ENCODE results near the gene CDX2. TPM values are rescaled to one million over a fixed set of nuclear protein-coding genes. Genes with fewer than 3 reads are reported as not detected.
"Not testable (repeated sequence)": the region's sequence is repeated elsewhere in the genome, so short reads cannot be mapped to it uniquely, and the experiment has no call there.

CDX2 gene
- total and polyA plus RNA-seq, 8 donors = 2.8 to 6.9 (median 4.8) TPM

- Histone ChIP-seq H3K9me3 (no peaks in the 10 kb centered on the region), H3K4me3 (peak overlapping the region in 3 of 4 donors; percentile 8 to 60 (median 52)), H3K36me3 (no peaks in the 10 kb centered on the region), H3K27me3 (peaks cover 0 to 7% (median 0%) of the 10 kb centered on the region in 4 donors), H3K27ac (peak overlapping the region; percentile 48 to 68 (median 58)), H3K4me1 (peaks cover 4 to 5% (median 4%) of the 10 kb centered on the region in 3 donors)
- ATAC-seq (peak in 2 of 4 donors; percentile 4), DNase-seq (peak in 4 of 6 donors; percentile 31 to 74 (median 54)), FAIRE-seq (no peak)
- WGBS, 2 donors = 48 to 49% methylated on average over 44 to 45 of the region's 45 CpGs
- no peak for TF ChIP-seq CTCF (IDR thresholded peaks at IDR 0.05)
- intact Hi-C loops (cut with DNase I) = no loop called here
These were observed 3.1 kb downstream of the CDX2 start for GRCh38 chr13:27965740-27966640.

DNA sequence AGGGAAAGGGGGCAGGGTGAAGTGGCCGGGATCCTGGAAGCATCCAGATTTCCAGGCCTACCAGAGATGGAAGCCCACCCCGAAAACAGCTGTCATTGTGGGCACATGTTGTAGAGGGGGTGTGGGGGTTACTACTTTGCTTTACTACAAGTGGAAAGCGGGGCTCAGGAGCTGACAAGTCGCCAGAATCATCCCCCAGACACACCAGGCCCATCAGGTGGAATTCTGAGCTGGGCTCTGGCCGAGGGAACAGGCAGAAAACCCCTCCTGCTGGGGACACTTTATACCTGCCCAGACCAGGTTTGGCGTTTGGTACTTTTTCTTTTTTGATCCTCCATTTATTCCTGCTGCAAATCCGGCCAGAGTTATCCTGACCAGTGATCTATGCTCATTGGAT is 3.8 kb downstream of the CDX2 start:
- H3K4me3 ChIP-seq = no peak overlapping the region

GRCh38 chr13:27964741-27965323 is 4.3 kb downstream of the CDX2 start:
- FAIRE-seq (no peak), ATAC-seq (no peak), DNase-seq (peak in 4 of 6 donors; percentile 30 to 57 (median 54))
- Histone ChIP-seq H3K9me3 (no peaks in the 10 kb centered on the region), H3K27ac (peak overlapping the region; percentile 48 to 68 (median 58)), H3K27me3 (peaks cover 0 to 7% (median 0%) of the 10 kb centered on the region in 4 donors), H3K4me1 (peaks cover 5 to 7% (median 6%) of the 10 kb centered on the region in 3 donors), H3K4me3 (peak overlapping the region in 2 of 4 donors; percentile 3 to 6), H3K36me3 (no peaks in the 10 kb centered on the region)
- no peak for TF ChIP-seq CTCF (IDR thresholded peaks at IDR 0.05)
- WGBS, 2 donors = 45 to 64% methylated on average over 15 of the region's 15 CpGs
- intact Hi-C loops (cut with DNase I) = no loop called here

More for the DNA sequence above, 3.8 kb downstream of the CDX2 start:
- Histone ChIP-seq H3K27ac (peak overlapping the region; percentile 48 to 68 (median 58)), H3K27me3 (peaks cover 0 to 7% (median 0%) of the 10 kb centered on the region in 4 donors), H3K4me1 (peaks cover 4 to 5% (median 4%) of the 10 kb centered on the region in 3 donors), H3K36me3 (no peaks in the 10 kb centered on the region), H3K9me3 (no peaks in the 10 kb centered on the region)
- intact Hi-C loops (cut with DNase I) = no loop called here
- no peak for FAIRE-seq
- TF ChIP-seq CTCF (IDR thresholded peaks at IDR 0.05) = no peak
- WGBS, 2 donors = 59 to 63% methylated on average over 7 of the region's 7 CpGs
- no peak for ATAC-seq
- DNase-seq = peak in 1 of 6 donors; percentile 22

GRCh38 chr13:27964206-27964605 is 4.9 kb downstream of the CDX2 start:
- intact Hi-C loops (cut with DNase I); H3K9me3 ChIP-seq; H3K36me3 ChIP-seq; DNase-seq; ATAC-seq; FAIRE-seq; H3K27me3 ChIP-seq: not testable (repeated sequence)
- 85 to 89% methylated on average over 13 of the region's 13 CpGs for WGBS, 2 donors
- H3K27ac ChIP-seq = peak overlapping the region in 3 of 4 donors; percentile 48 to 68 (median 59)
- H3K4me3 ChIP-seq = peak overlapping the region in 1 of 4 donors; percentile 3
- H3K4me1 ChIP-seq = peaks cover 8 to 12% (median 11%) of the 10 kb centered on the region in 3 donors

DNA sequence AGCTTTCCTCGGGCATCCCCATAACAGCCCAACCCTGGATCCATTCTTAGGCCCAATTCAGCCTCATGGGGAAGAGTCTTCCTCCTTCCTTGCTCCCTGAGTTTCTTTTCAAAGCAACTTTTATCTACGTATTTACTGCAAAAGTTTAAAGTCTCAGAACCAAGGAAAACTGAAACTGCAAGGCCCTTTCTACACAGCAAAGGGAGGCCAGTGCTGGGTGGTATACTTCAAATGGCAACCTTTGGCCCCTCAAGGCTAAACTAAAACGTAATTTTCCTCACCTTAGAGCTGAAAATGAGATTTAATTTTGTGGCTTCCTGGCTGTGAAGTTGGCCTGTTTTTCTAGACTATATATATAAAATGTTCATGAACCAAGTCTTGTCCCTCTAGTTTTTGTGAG is 5.6 kb downstream of the CDX2 start:
- Histone ChIP-seq H3K27ac (no peak overlapping the region), H3K27me3 (peaks cover 0 to 7% (median 0%) of the 10 kb centered on the region in 4 donors)
- no peak for FAIRE-seq

More for the DNA sequence above, 5.6 kb downstream of the CDX2 start:
- Histone ChIP-seq H3K4me1 (peaks cover 9 to 17% (median 11%) of the 10 kb centered on the region in 3 donors), H3K9me3 (no peaks in the 10 kb centered on the region), H3K4me3 (no peak overlapping the region), H3K36me3 (no peaks in the 10 kb centered on the region)
- ATAC-seq (no peak), DNase-seq (no peak)
- intact Hi-C loops (cut with DNase I) = no loop called here
- no peak for TF ChIP-seq CTCF (IDR thresholded peaks at IDR 0.05)
- 62 to 74% methylated on average over 3 of the region's 3 CpGs for WGBS, 2 donors

Data from pancreas (tissue), 10 donors.